HG02981 (cell line): ENCODE results near the gene UBASH3B.
"Not testable (repeated sequence)": the region's sequence is repeated elsewhere in the genome, so short reads cannot be mapped to it uniquely, and the experiment has no call there.

Experiments used
- ATAC-seq: cut with Tn5 transposase; IDR thresholded peaks from one replicate; pipeline ENCODE4 v1.9.1; 2021; ENCODE audit warnings: mild to moderate bottlenecking, moderate library complexity; ENCODE audit not compliant: unreplicated experiment

The UBASH3B gene

GRCh38 chr11:122730694-122731093 is 75.2 kb downstream of the UBASH3B start:
- not testable (repeated sequence) for ATAC-seq

GRCh38 chr11:122731500-122731913 is 76.0 kb downstream of the UBASH3B start:
- no peak for ATAC-seq

- no peak for ATAC-seq
Observed at GRCh38 chr11:122732342-122733315, 77.1 kb downstream of the UBASH3B start.

GRCh38 chr11:122733318-122733717 is 77.8 kb downstream of the UBASH3B start:
- no peak for ATAC-seq

- no peak for ATAC-seq
Observed at GRCh38 chr11:122734848-122735496, 79.5 kb downstream of the UBASH3B start.

- no peak for ATAC-seq
Observed at GRCh38 chr11:122737951-122738693, 82.6 kb downstream of the UBASH3B start.

- ATAC-seq: no peak
Observed at GRCh38 chr11:122741613-122742300, 86.2 kb downstream of the UBASH3B start.

GRCh38 chr11:122742301-122743018 is 86.9 kb downstream of the UBASH3B start:
- no peak for ATAC-seq

- no peak for ATAC-seq
Observed at GRCh38 chr11:122743097-122743741, 87.7 kb downstream of the UBASH3B start.

GRCh38 chr11:122743949-122744348 is 88.4 kb downstream of the UBASH3B start:
- ATAC-seq: peak; percentile 42

- ATAC-seq: no peak
Observed at GRCh38 chr11:122744357-122744756, 88.8 kb downstream of the UBASH3B start.

GRCh38 chr11:122745111-122745510 is 89.6 kb downstream of the UBASH3B start:
- no peak for ATAC-seq

GRCh38 chr11:122746050-122746478 is 90.5 kb downstream of the UBASH3B start:
- peak; percentile 75 for ATAC-seq

- no peak for ATAC-seq
Observed at GRCh38 chr11:122746611-122747244, 91.2 kb downstream of the UBASH3B start.

GRCh38 chr11:122747351-122747781 is 91.8 kb downstream of the UBASH3B start:
- no peak for ATAC-seq

GRCh38 chr11:122749005-122749687 is 93.6 kb downstream of the UBASH3B start:
- ATAC-seq: peak; percentile 88

- ATAC-seq: no peak
Observed at GRCh38 chr11:122750049-122750448, 94.5 kb downstream of the UBASH3B start.

- ATAC-seq: no peak
Observed at GRCh38 chr11:122751292-122752070, 96.0 kb downstream of the UBASH3B start.
